PC-9 (cell line): ENCODE data around the gene CDK6. TPM values are rescaled to one million over a fixed set of nuclear protein-coding genes. Genes with fewer than 3 reads are reported as not detected.

ENCODE experiments used
- BruUV-seq: library from RNA; stranded (reverse); fragments of 400-500 nt; replicated peaks from 2 replicates; lab custom pipeline; 2021; lab: Mats Ljungman, UMichigan
- CTCF ChIA-PET: fragments of 300-600 bp; sonication (Branson Sonifier 250); formaldehyde crosslinking; loops from one replicate; lab custom pipeline; 2022; ENCODE audit warnings: antibody characterized with exemption; lab: Charles Lee
- POLR2A ChIA-PET: fragments of 300-600 bp; sonication (Branson Sonifier 250); formaldehyde crosslinking; loops from one replicate; lab custom pipeline; 2022; ENCODE audit warnings: antibody characterized with exemption; ENCODE audit not compliant: unreplicated experiment; lab: Charles Lee
- DNase-seq, 2 experiments: peaks; one replicate each; pipeline versions ENCODE4 v3.0.0 to v3.0.0-alpha.2; 2015 to 2022; ENCODE audit warnings: mixed read lengths in 1 of 2
- H2AFZ ChIP-seq: fragments of 200-600 bp; sonication (generic); 2 replicates; pipeline ENCODE4 v1.8.1; 2017; ENCODE audit warnings: antibody characterized with exemption
- H3F3A ChIP-seq: fragments of 200-600 bp; sonication (generic); 2 replicates; pipeline ENCODE4 v1.8.1; 2017; ENCODE audit warnings: antibody characterized with exemption, mild to moderate bottlenecking, low read depth; ENCODE audit not compliant: insufficient read depth
- H3K27ac ChIP-seq: fragments of 200-600 bp; sonication (generic); 2 replicates; pipeline ENCODE4 v1.6.1; 2016; ENCODE audit warnings: mixed run types
- H3K27me3 ChIP-seq: fragments of 200-600 bp; sonication (generic); 2 replicates; pipeline ENCODE4 v1.6.1; 2016; ENCODE audit warnings: low read depth, mixed run types; ENCODE audit not compliant: insufficient read depth
- H3K36me3 ChIP-seq: fragments of 200-600 bp; sonication (generic); 2 replicates; pipeline ENCODE4 v1.6.1; 2016; ENCODE audit warnings: low read depth, mixed run types
- H3K4me1 ChIP-seq: fragments of 200-600 bp; sonication (generic); replicated peaks from 2 replicates; pipeline ENCODE4 v1.6.1; 2016; ENCODE audit warnings: mixed run types; ENCODE audit not compliant: insufficient read depth
- H3K4me2 ChIP-seq: fragments of 200-600 bp; sonication (generic); 2 replicates; pipeline ENCODE4 v1.6.1; 2017; ENCODE audit warnings: mixed run types
- H3K4me3 ChIP-seq: fragments of 200-600 bp; sonication (generic); 2 replicates; pipeline ENCODE4 v1.6.1; 2016; ENCODE audit warnings: mixed run types
- H3K79me2 ChIP-seq: fragments of 200-600 bp; sonication (generic); 2 replicates; pipeline ENCODE4 v1.6.1; 2017; ENCODE audit warnings: low read depth, mixed run types
- H3K9me2 ChIP-seq: fragments of 200-600 bp; sonication (generic); 2 replicates; pipeline ENCODE4 v1.8.1; 2017; ENCODE audit warnings: mild to moderate bottlenecking; ENCODE audit not compliant: insufficient read depth
- H3K9me3 ChIP-seq: fragments of 200-600 bp; sonication (generic); 2 replicates; pipeline ENCODE4 v1.8.1; 2016; ENCODE audit warnings: low read depth; ENCODE audit not compliant: insufficient read depth
- H4K20me1 ChIP-seq: fragments of 200-600 bp; sonication (generic); 2 replicates; pipeline ENCODE4 v1.8.1; 2017; ENCODE audit not compliant: insufficient read depth
- EZH2 ChIP-seq: fragments of 200-600 bp; sonication (generic); IDR thresholded peaks from 2 replicates; pipeline ENCODE4 v1.8.0; 2017; ENCODE audit warnings: antibody characterized with exemption, low read depth
- intact Hi-C: fragments of 100-400 bp; cut with micrococcal nuclease; formaldehyde crosslinking; loops from one replicate; pipeline ENCODE4 v1.10.0; 2022; ENCODE audit not compliant: unreplicated experiment
- total RNA-seq: library from RNA; stranded (reverse); gene quantifications from 2 replicates; pipeline ENCODE4 v1.2.3, GENCODE V29; 2021
- TF ChIP-seq, protein P1 (sequence below): fragments of 200-600 bp; sonication (generic); conservative IDR thresholded peaks from 2 replicates; pipeline ENCODE4 v1.6.1; 2017; ENCODE audit warnings: mixed run types, antibody characterized with exemption, mild to moderate bottlenecking, moderate library complexity

Gene CDK6
- total RNA-seq, 1 experiment from 2014 or later: 49.5 TPM

DNA sequence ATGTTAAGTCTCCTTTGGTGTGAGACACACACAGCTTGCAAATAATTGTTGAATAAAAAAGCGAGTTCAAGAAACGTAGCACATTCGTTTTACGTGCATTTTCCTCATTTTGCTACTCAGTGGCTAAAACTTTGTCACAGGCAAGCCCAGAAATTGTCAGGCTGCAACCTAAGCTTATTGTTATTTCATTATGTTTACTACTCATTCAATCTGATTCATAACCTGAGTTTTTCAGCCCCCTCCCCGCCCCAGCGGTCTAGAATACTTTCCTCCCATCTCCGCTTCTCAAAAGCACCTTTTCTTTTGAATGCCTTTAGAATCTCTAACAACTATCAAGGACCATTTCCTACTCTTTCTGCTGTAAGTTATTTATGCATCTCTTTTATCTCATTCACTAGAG is 247.3 kb downstream of the CDK6 start:
- Histone ChIP-seq H3K27me3 (no peaks in the 10 kb centered on the region), H3F3A (0 out of 2 replicates have a peak, but pooled peaks cover 11% of the 10 kb centered on the region), H3K4me2 (peak overlapping the region; percentile 94), H3K9me2 (no peaks in the 10 kb centered on the region), H3K4me1 (peaks cover 31% of the 10 kb centered on the region), H3K27ac (0 out of 2 replicates have a peak overlapping the region, but pooled peaks have one; percentile 74), H3K79me2 (peaks cover 60% of the 10 kb centered on the region), H4K20me1 (peaks cover 40% of the 10 kb centered on the region), H2AFZ (no peak overlapping the region), H3K9me3 (no peaks in the 10 kb centered on the region), H3K4me3 (peak overlapping the region; percentile 72), H3K36me3 (peaks cover 18% of the 10 kb centered on the region)
- TF ChIP-seq, protein P1, sequence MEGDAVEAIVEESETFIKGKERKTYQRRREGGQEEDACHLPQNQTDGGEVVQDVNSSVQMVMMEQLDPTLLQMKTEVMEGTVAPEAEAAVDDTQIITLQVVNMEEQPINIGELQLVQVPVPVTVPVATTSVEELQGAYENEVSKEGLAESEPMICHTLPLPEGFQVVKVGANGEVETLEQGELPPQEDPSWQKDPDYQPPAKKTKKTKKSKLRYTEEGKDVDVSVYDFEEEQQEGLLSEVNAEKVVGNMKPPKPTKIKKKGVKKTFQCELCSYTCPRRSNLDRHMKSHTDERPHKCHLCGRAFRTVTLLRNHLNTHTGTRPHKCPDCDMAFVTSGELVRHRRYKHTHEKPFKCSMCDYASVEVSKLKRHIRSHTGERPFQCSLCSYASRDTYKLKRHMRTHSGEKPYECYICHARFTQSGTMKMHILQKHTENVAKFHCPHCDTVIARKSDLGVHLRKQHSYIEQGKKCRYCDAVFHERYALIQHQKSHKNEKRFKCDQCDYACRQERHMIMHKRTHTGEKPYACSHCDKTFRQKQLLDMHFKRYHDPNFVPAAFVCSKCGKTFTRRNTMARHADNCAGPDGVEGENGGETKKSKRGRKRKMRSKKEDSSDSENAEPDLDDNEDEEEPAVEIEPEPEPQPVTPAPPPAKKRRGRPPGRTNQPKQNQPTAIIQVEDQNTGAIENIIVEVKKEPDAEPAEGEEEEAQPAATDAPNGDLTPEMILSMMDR: no peak
- no peak for TF ChIP-seq EZH2
- DNase-seq: no peak
- ChIA-PET POLR2A (no interaction called here), CTCF (interaction anchor here (0.6 kb wide), 1 partner anchor 1142 kb away, joined by 4 read pairs; no protein-coding TSS in a partner anchor)
- intact Hi-C loops: no loop called here
- BruUV-seq: no TSS peak

DNA sequence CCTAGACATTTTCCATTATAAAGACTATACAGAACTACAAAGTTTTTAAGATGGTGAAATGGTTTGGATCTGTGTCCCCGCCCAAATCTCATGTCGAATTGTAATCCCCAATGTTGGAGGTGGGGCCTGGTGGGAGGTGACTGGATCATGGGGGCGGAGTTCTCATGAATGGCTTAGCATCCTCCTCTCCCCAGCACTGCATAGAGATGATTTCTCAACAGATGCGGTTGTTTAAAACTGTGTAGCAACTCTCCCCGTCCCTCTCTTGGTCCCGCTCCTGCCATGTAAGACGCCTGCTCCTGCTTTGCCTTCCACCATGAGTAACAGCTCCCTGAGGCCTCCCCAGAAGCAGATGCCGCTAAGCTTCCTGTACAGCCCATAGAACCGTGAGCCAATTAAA is 247.8 kb downstream of the CDK6 start:
- peak overlapping the region; percentile 94 for H3K4me2 ChIP-seq
- no peaks in the 10 kb centered on the region for H3K9me3 ChIP-seq
- H3K9me2 ChIP-seq: no peaks in the 10 kb centered on the region
- peaks cover 18% of the 10 kb centered on the region for H3K36me3 ChIP-seq
- CTCF ChIA-PET: interaction anchor here (0.6 kb wide), 1 partner anchor 1143 kb away, joined by 4 read pairs; no protein-coding TSS in a partner anchor
- no TSS peak for BruUV-seq
- TF ChIP-seq, protein P1: no peak
- TF ChIP-seq EZH2: no peak
- POLR2A ChIA-PET: no interaction called here
- no peaks in the 10 kb centered on the region for H3K27me3 ChIP-seq
- H3K4me3 ChIP-seq: peak overlapping the region; percentile 72
- H4K20me1 ChIP-seq: peaks cover 40% of the 10 kb centered on the region
- intact Hi-C loops: no loop called here
- H3K4me1 ChIP-seq: peaks cover 31% of the 10 kb centered on the region
- no peak for DNase-seq
- H2AFZ ChIP-seq: no peak overlapping the region
- H3K79me2 ChIP-seq: peaks cover 64% of the 10 kb centered on the region
- no peak overlapping the region for H3K27ac ChIP-seq
- 0 out of 2 replicates have a peak, but pooled peaks cover 11% of the 10 kb centered on the region for H3F3A ChIP-seq

DNA sequence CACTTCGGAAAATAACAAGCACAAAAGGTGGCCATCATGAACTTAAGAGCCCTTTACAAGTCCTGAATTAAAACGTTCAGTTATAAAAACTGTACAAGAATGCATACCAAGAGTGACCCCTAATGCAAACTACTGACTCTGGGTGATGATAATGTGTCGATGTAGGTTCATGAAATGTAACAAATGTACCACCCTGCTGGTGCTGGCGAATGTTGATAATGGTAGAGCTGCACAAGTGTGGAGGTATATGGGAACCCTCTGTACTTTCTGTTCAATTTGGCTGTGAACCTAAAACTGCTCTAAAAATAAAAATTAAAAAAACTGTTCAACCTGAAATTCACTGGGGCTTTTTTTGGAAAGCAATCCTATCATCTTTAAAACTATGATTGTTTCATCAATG is 249.5 kb downstream of the CDK6 start:
- Histone ChIP-seq H3K9me3 (no peaks in the 10 kb centered on the region), H4K20me1 (peaks cover 55% of the 10 kb centered on the region), H3K27ac (no peak overlapping the region), H3K4me3 (no peak overlapping the region), H3K4me1 (peaks cover 31% of the 10 kb centered on the region), H3K4me2 (0 out of 2 replicates have a peak overlapping the region, but pooled peaks have one; percentile 37), H3K27me3 (no peaks in the 10 kb centered on the region), H3K9me2 (no peaks in the 10 kb centered on the region), H3F3A (0 out of 2 replicates have a peak, but pooled peaks cover 11% of the 10 kb centered on the region), H3K79me2 (peaks cover 79% of the 10 kb centered on the region), H3K36me3 (peaks cover 18% of the 10 kb centered on the region), H2AFZ (no peak overlapping the region)
- POLR2A ChIA-PET: no interaction called here
- no TSS peak for BruUV-seq
- intact Hi-C loops: no loop called here
- DNase-seq: no peak
- TF ChIP-seq EZH2: no peak
- TF ChIP-seq, protein P1: no peak
- CTCF ChIA-PET: interaction anchor here (0.5 kb wide), 1 partner anchor 58 kb away, joined by 3 read pairs; the partner anchor contains the start of genes PEX1 and RBM48
